ENCODE results near the gene LRRC74A. TPM values are rescaled to one million over a fixed set of nuclear protein-coding genes. Genes with fewer than 3 reads are reported as not detected.

The LRRC74A gene
- total and polyA plus RNA-seq, 2 donors (not counting 3 experiments of a cell fraction or from before 2014, with no cell fraction given): not detected

DNA sequence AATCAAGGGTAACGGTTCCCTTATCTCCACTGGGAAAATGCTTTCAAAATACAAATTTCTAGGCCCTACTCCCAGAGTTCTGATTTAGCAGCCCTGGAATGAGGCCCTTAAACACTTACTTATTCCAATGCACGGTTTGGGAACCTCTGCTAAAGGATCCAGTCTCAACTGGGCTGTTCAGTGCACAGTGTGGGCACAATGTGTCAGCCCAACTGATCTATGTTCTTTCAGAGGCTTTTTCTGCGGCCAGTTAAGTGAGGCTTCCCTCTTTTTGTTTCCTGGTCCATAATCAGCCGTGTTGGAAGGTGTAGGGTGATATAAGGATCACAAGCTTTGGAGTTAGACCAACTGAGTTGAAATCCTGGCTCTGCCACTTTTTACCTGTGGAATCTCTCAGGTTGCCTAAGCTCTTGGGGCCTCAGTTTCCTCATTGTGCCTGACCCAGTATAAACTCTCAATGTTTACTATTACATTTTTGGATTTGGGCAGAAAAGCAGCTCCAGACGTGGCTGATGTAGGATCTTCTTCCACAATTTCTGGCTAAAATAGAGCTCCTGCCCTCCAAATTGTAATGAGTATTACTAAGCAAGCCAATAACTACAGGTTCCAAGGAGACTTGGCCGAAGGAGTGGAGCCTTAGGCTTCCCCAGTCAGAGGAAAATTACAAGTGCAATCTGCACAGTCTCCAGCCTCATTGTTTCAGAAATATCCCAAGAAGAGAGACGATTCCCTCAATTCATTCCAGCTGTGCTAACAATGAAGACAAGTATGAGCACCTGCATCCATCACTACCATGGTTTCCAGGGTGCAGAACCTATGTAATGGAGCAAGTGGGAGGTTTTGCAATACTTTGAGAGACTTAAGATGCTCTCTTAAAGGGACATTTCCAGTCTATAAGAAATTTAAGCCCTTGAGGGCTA lies 11.2 kb upstream of the LRRC74A start:
- no TSS peak for BruUV-seq (replicated peaks)
- Histone ChIP-seq H3K27me3 (ENCODE audit: control insufficient read depth in 2 of 2, insufficient read depth in 2 of 2, low read length in 2 of 2) (peaks cover 9 to 16% of the 10 kb centered on the region in 2 experiments), H3K27ac (ENCODE audit: insufficient read depth, low read depth, low read length) (no peak overlapping the region), H2AFZ (ENCODE audit: low read depth, low read length) (no peak overlapping the region), H3K79me2 (ENCODE audit: control insufficient read depth, insufficient read depth, low read length) (no peaks in the 10 kb centered on the region), H3K4me1 (ENCODE audit: control insufficient read depth, extremely low read depth, insufficient read depth, low read length) (peaks cover 14% of the 10 kb centered on the region), H3K4me3 (replicated peaks in 1 of 3; ENCODE audit: insufficient read depth in 1 of 3, low read depth in 1 of 3, low read length in 3 of 3) (no peak overlapping the region), H3K9me3 (replicated peaks; ENCODE audit: control insufficient read depth, insufficient read depth, low read length) (no peaks in the 10 kb centered on the region), H4K20me1 (replicated peaks; ENCODE audit: control insufficient read depth, extremely low read depth, insufficient read depth, low read length) (no peaks in the 10 kb centered on the region), H3K36me3 (ENCODE audit: control insufficient read depth in 2 of 2, extremely low read depth in 1 of 2, insufficient read depth in 2 of 2, low read length in 2 of 2) (no peaks in the 10 kb centered on the region), H3K9ac (replicated peaks; ENCODE audit: extremely low read depth, insufficient read depth, low read length) (no peak overlapping the region), H3K4me2 (ENCODE audit: insufficient read depth, low read length) (no peak overlapping the region), H3K9me1 (replicated peaks; ENCODE audit: control insufficient read depth, extremely low read depth, insufficient read depth, low read length) (no peaks in the 10 kb centered on the region)
- POLR2A ChIA-PET: no interaction called here
- no peak for FAIRE-seq
- intact Hi-C loops (cut with micrococcal nuclease): loop anchor here (5.0 kb wide), 1 partner anchor 47 kb away; no protein-coding TSS in a partner anchor
- no peak for DNase-seq (ENCODE audit: low read depth, low spot score)
- TF ChIP-seq POLR2A (IDR thresholded peaks at IDR 0.05; ENCODE audit: low read depth, low read length) (no peak), FOS (IDR thresholded peaks at IDR 0.05; ENCODE audit: borderline replicate concordance, insufficient read depth, low read length) (no peak), GATA2 (IDR thresholded peaks at IDR 0.05; ENCODE audit: insufficient read depth, insufficient read length, low read depth, low read length) (no peak), MYC (IDR thresholded peaks at IDR 0.05; ENCODE audit: low read depth, low read length) (no peak), POLR2AphosphoS5 (IDR thresholded peaks at IDR 0.05; ENCODE audit: insufficient read depth, low read depth, low read length) (no peak), EZH2 (IDR thresholded peaks at IDR 0.05; ENCODE audit: borderline replicate concordance, low read depth, low read length, severe bottlenecking) (no peak), JUN (IDR thresholded peaks at IDR 0.05; ENCODE audit: borderline replicate concordance, insufficient read depth, insufficient read length, low read depth) (no peak)
- TF ChIP-seq, protein P1, sequence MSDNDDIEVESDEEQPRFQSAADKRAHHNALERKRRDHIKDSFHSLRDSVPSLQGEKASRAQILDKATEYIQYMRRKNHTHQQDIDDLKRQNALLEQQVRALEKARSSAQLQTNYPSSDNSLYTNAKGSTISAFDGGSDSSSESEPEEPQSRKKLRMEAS (IDR thresholded peaks at IDR 0.05; ENCODE audit: insufficient read depth, insufficient read length): no peak
- TF ChIP-seq, protein P2, sequence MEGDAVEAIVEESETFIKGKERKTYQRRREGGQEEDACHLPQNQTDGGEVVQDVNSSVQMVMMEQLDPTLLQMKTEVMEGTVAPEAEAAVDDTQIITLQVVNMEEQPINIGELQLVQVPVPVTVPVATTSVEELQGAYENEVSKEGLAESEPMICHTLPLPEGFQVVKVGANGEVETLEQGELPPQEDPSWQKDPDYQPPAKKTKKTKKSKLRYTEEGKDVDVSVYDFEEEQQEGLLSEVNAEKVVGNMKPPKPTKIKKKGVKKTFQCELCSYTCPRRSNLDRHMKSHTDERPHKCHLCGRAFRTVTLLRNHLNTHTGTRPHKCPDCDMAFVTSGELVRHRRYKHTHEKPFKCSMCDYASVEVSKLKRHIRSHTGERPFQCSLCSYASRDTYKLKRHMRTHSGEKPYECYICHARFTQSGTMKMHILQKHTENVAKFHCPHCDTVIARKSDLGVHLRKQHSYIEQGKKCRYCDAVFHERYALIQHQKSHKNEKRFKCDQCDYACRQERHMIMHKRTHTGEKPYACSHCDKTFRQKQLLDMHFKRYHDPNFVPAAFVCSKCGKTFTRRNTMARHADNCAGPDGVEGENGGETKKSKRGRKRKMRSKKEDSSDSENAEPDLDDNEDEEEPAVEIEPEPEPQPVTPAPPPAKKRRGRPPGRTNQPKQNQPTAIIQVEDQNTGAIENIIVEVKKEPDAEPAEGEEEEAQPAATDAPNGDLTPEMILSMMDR (IDR thresholded peaks at IDR 0.05; ENCODE audit: extremely low read depth in 1 of 2, insufficient read depth in 1 of 2, low read depth in 1 of 2, low read length in 2 of 2): no peak
- dilution Hi-C loops (cut with MboI; ENCODE audit: extremely low pct_ligation_motif_present, low sequenced_read_pairs): no loop called here
- CTCF ChIA-PET: interaction anchor here (4.3 kb wide), 1 partner anchor 30 kb away, joined by 32 read pairs; no protein-coding TSS in a partner anchor

All from endothelial cell of umbilical vein (primary cell).